CD14-positive monocyte (primary cell): ENCODE results near the gene DTNBP1. TPM values are rescaled to one million over a fixed set of nuclear protein-coding genes. Genes with fewer than 3 reads are reported as not detected.
"Not testable (repeated sequence)": the region's sequence is repeated elsewhere in the genome, so short reads cannot be mapped to it uniquely, and the experiment has no call there.

Experiments used
- DNase-seq, 3 donors: peaks; one replicate each; pipeline ENCODE4 v3.0.0-alpha.2; 2011 to 2022
- H2AFZ ChIP-seq: 2 replicates; pipeline ENCODE4 v1.6.0; 2012; ENCODE audit warnings: mild to moderate bottlenecking, low read depth, low read length, inconsistent platforms; ENCODE audit not compliant: insufficient read depth, poor library complexity, severe bottlenecking
- H3K27ac ChIP-seq, 2 donors: 1 replicate in 1 of 2; 2 replicates in 1 of 2; pipeline ENCODE4 v1.5.1; 2012 to 2013; ENCODE audit warnings: low read length in 2 of 2, control low read depth in 1 of 2, inconsistent platforms in 1 of 2, low read depth in 1 of 2, mild to moderate bottlenecking in 1 of 2
- H3K27me3 ChIP-seq, 2 donors: one replicate each; pipeline versions ENCODE4 v1.6.0 to v1.6.1; 2011 to 2013; ENCODE audit warnings: low read length in 2 of 2; ENCODE audit not compliant: control insufficient read depth in 2 of 2, insufficient read depth in 2 of 2
- H3K36me3 ChIP-seq, 2 donors: replicated peaks in 1 of 2; 1 replicate in 1 of 2; 2 replicates in 1 of 2; pipeline versions ENCODE4 v1.5.1 to v1.6.1; 2012 to 2013; ENCODE audit warnings: low read length in 2 of 2, control low read depth in 1 of 2, inconsistent platforms in 1 of 2, mild to moderate bottlenecking in 1 of 2; ENCODE audit not compliant: insufficient read depth in 2 of 2, control insufficient read depth in 1 of 2
- H3K4me1 ChIP-seq, 2 donors: 1 replicate in 1 of 2; 2 replicates in 1 of 2; pipeline versions ENCODE4 v1.5.1 to v1.6.1; 2012 to 2013; ENCODE audit warnings: low read length in 2 of 2, control low read depth in 1 of 2, inconsistent platforms in 1 of 2, mild to moderate bottlenecking in 1 of 2, moderate library complexity in 1 of 2; ENCODE audit not compliant: insufficient read depth in 2 of 2, control insufficient read depth in 1 of 2
- H3K4me2 ChIP-seq: replicated peaks from 2 replicates; pipeline ENCODE3; 2012; ENCODE audit warnings: low read length, moderate library complexity, mild to moderate bottlenecking; ENCODE audit not compliant: poor library complexity, severe bottlenecking; ENCODE audit errors: extremely low read depth
- H3K4me3 ChIP-seq, 3 experiments: fragments of 200-600 bp in 1 of 3; sonication (generic) in 1 of 3; replicated peaks in 1 of 3; 1 replicate in 2 of 3; 2 replicates in 1 of 3; pipeline ENCODE4 v1.5.1; 2011 to 2013; ENCODE audit warnings: low read length in 3 of 3, mild to moderate bottlenecking in 3 of 3, control low read depth in 2 of 3, low read depth in 2 of 3, inconsistent platforms in 1 of 3, moderate library complexity in 1 of 3
- H3K79me2 ChIP-seq: 2 replicates; pipeline ENCODE4 v1.6.0; 2012; ENCODE audit warnings: mild to moderate bottlenecking, control low read depth, inconsistent platforms, low read length, moderate library complexity; ENCODE audit not compliant: insufficient read depth
- H3K9ac ChIP-seq: 2 replicates; pipeline ENCODE4 v1.6.0; 2017; ENCODE audit warnings: low read length, mild to moderate bottlenecking; ENCODE audit not compliant: insufficient read depth, poor library complexity, severe bottlenecking
- H3K9me3 ChIP-seq, 2 donors: replicated peaks in 1 of 2; 1 replicate in 1 of 2; 2 replicates in 1 of 2; pipeline versions ENCODE4 v1.5.1 to v1.6.1; 2012 to 2013; ENCODE audit warnings: low read length in 2 of 2, control low read depth in 1 of 2; ENCODE audit not compliant: control insufficient read depth in 1 of 2, insufficient read depth in 1 of 2
- H4K20me1 ChIP-seq: 2 replicates; pipeline ENCODE4 v1.6.0; 2012; ENCODE audit warnings: mild to moderate bottlenecking, low read length, control low read depth, moderate library complexity; ENCODE audit not compliant: insufficient read depth
- H3K27ac Mint-ChIP-seq, 7 donors: one replicate each; pipeline ENCODE4 v1.8.0; 2020; ENCODE audit warnings: mild to moderate bottlenecking in 7 of 7, mixed read lengths in 7 of 7, moderate library complexity in 6 of 7, inconsistent platforms in 2 of 7
- H3K27me3 Mint-ChIP-seq, 3 donors: one replicate each; pipeline ENCODE4 v1.8.0; 2021 to 2022; ENCODE audit warnings: low read depth in 3 of 3, mild to moderate bottlenecking in 3 of 3, mixed read lengths in 3 of 3, moderate library complexity in 3 of 3, inconsistent platforms in 1 of 3
- H3K36me3 Mint-ChIP-seq, 2 donors: one replicate each; pipeline ENCODE4 v1.8.0; 2020; ENCODE audit warnings: mixed read lengths in 2 of 2, inconsistent platforms in 1 of 2, mild to moderate bottlenecking in 1 of 2
- H3K4me1 Mint-ChIP-seq: one replicate; pipeline ENCODE4 v1.8.0; 2020; ENCODE audit warnings: mild to moderate bottlenecking, mixed read lengths
- H3K4me3 Mint-ChIP-seq, 2 donors: one replicate each; pipeline ENCODE4 v1.8.0; 2020; ENCODE audit warnings: mild to moderate bottlenecking in 2 of 2, mixed read lengths in 2 of 2, moderate library complexity in 1 of 2
- H3K9me3 Mint-ChIP-seq, 7 donors: one replicate each; pipeline ENCODE4 v1.8.0; 2020 to 2022; ENCODE audit warnings: mixed read lengths in 7 of 7, mild to moderate bottlenecking in 6 of 7, moderate library complexity in 6 of 7, inconsistent platforms in 2 of 7
- CTCF ChIP-seq: fragments of 200-600 bp; IDR thresholded peaks from one replicate; pipeline ENCODE4 v1.8.0; 2022; ENCODE audit warnings: antibody characterized with exemption, mild to moderate bottlenecking
- WGBS: methylation state at CpG from one replicate; pipeline ENCODE4 v1.1.5; 2013; ENCODE audit warnings: missing lambda C conversion rate; ENCODE audit not compliant: insufficient coverage; 5-methylcytosine and 5-hydroxymethylcytosine counted together
- intact Hi-C, 2 donors: fragments of 100-400 bp; cut with micrococcal nuclease; formaldehyde crosslinking; loops; one replicate each; pipeline versions ENCODE4 v1.15.0 to v1.15.1; 2023
- polyA plus RNA-seq, 3 donors: library from polyadenylated mRNA; depleted of rRNA in 1 of 3; unstranded in 2 of 3; stranded (reverse) in 1 of 3; fragments of 300-500 nt in 2 of 3; fragments of >200 nt in 1 of 3; fragmentation: Illumina TruSeq in 2 of 3; gene quantifications; 1 replicate in 2 of 3; 2 replicates in 1 of 3; pipeline ENCODE4 v1.2.3, GENCODE V29; 2012 to 2021

The DTNBP1 gene
- polyA plus RNA-seq, 3 donors: 19.7 to 26.9 (median 20.5) TPM

- Mint-ChIP-seq H3K27ac (peak overlapping the region in 4 of 7 donors; percentile 15 to 79 (median 28)), H3K27me3 (no peaks in the 10 kb centered on the region), H3K4me1 (peaks cover 38% of the 10 kb centered on the region), H3K36me3 (no peaks in the 10 kb centered on the region), H3K9me3 (no peaks in the 10 kb centered on the region), H3K4me3 (no peak overlapping the region)
- DNase-seq: peak; percentile 67 to 81 (median 76)
- Histone ChIP-seq H3K27ac (no peak overlapping the region), H2AFZ (peak overlapping the region; percentile 25), H3K36me3 (no peaks in the 10 kb centered on the region), H3K4me1 (peaks cover 36 to 41% of the 10 kb centered on the region in 2 donors), H4K20me1 (no peaks in the 10 kb centered on the region), H3K9me3 (no peaks in the 10 kb centered on the region), H3K9ac (no peak overlapping the region), H3K79me2 (no peaks in the 10 kb centered on the region), H3K4me2 (no peak overlapping the region), H3K27me3 (no peaks in the 10 kb centered on the region), H3K4me3 (no peak overlapping the region)
- intact Hi-C loops: no loop called here
- no CpG with 5 or more reads among the region's 1 CpG for WGBS
- no peak for TF ChIP-seq CTCF
Observed at GRCh38 chr6:15672291-15672690, 9.5 kb upstream of the DTNBP1 start.

GRCh38 chr6:15668918-15669317, 6.1 kb upstream of the DTNBP1 start:
- H3K4me3 Mint-ChIP-seq: no peak overlapping the region
- peaks cover 0 to 4% (median 1%) of the 10 kb centered on the region in 3 donors for H3K27me3 Mint-ChIP-seq
- no peaks in the 10 kb centered on the region for H3K9me3 Mint-ChIP-seq
- Histone ChIP-seq H3K4me1 (peaks cover 13 to 15% of the 10 kb centered on the region in 2 donors), H3K27ac (no peak overlapping the region), H3K79me2 (no peaks in the 10 kb centered on the region), H3K36me3 (no peaks in the 10 kb centered on the region), H4K20me1 (no peaks in the 10 kb centered on the region), H3K9me3 (no peaks in the 10 kb centered on the region), H2AFZ (no peak overlapping the region), H3K4me3 (no peak overlapping the region), H3K9ac (no peak overlapping the region), H3K4me2 (no peak overlapping the region), H3K27me3 (no peaks in the 10 kb centered on the region)
- TF ChIP-seq CTCF: no peak
- DNase-seq: no peak
- no peak overlapping the region for H3K27ac Mint-ChIP-seq
- WGBS: no CpG with 5 or more reads among the region's 2 CpGs
- intact Hi-C loops: no loop called here
- peaks cover 15% of the 10 kb centered on the region for H3K4me1 Mint-ChIP-seq
- no peaks in the 10 kb centered on the region for H3K36me3 Mint-ChIP-seq

GRCh38 chr6:15666896-15667295, 4.1 kb upstream of the DTNBP1 start:
- intact Hi-C loops, H3K27me3 Mint-ChIP-seq, H3K9me3 Mint-ChIP-seq: not testable (repeated sequence)

More at GRCh38 chr6:15666896-15667295, 4.1 kb upstream of the DTNBP1 start:
- WGBS: no CpG with 5 or more reads among the region's 4 CpGs
- not testable (repeated sequence) for H3K4me2 ChIP-seq, H3K36me3 ChIP-seq, H3K36me3 Mint-ChIP-seq, H3K9me3 ChIP-seq, H3K4me3 ChIP-seq, H3K27ac ChIP-seq, H2AFZ ChIP-seq, H3K27me3 ChIP-seq, H3K4me3 Mint-ChIP-seq, H3K27ac Mint-ChIP-seq, H3K9ac ChIP-seq, H4K20me1 ChIP-seq, DNase-seq
- H3K4me1 Mint-ChIP-seq: peaks cover 13% of the 10 kb centered on the region
- H3K4me1 ChIP-seq: peaks cover 14 to 17% of the 10 kb centered on the region in 2 donors
- H3K79me2 ChIP-seq: peaks cover 10% of the 10 kb centered on the region
